WTC11 (cell line): ENCODE results near the gene ADAMTS15. TPM values are rescaled to one million over a fixed set of nuclear protein-coding genes. Genes with fewer than 3 reads are reported as not detected.

ENCODE experiments used
- ATAC-seq: fragments of 200-7000 bp; cut with Tn5 transposase; 2 replicates; pipeline ENCODE4 v1.10.0; 2021; ENCODE audit warnings: mild to moderate bottlenecking, moderate library complexity
- CTCF ChIA-PET: fragments of 300-600 bp; sonication (Branson Sonifier 250); formaldehyde crosslinking; loops from one replicate; lab custom pipeline; 2021; ENCODE audit warnings: antibody characterized with exemption; lab: Charles Lee
- POLR2A ChIA-PET: fragments of 350-600 bp; sonication (Branson Sonifier 250); formaldehyde crosslinking; loops from one replicate; lab custom pipeline; 2021; ENCODE audit warnings: antibody characterized with exemption; lab: Charles Lee
- DNase-seq: peaks from one replicate; pipeline ENCODE4 v3.0.0; 2021; ENCODE audit warnings: low spot score
- H3K27ac Mint-ChIP-seq: 2 replicates; pipeline ENCODE4 v1.8.0; 2021; ENCODE audit warnings: mixed read lengths
- H3K27me3 Mint-ChIP-seq: 2 replicates; pipeline ENCODE4 v1.8.0; 2021; ENCODE audit warnings: low read depth, mild to moderate bottlenecking, moderate library complexity, mixed read lengths
- H3K36me3 Mint-ChIP-seq: 2 replicates; pipeline ENCODE4 v1.8.0; 2021; ENCODE audit warnings: mixed read lengths
- H3K4me1 Mint-ChIP-seq: 2 replicates; pipeline ENCODE4 v1.8.0; 2022; ENCODE audit warnings: mixed read lengths
- H3K4me3 Mint-ChIP-seq: 2 replicates; pipeline ENCODE4 v1.8.0; 2021; ENCODE audit warnings: mild to moderate bottlenecking, moderate library complexity, mixed read lengths
- H3K9me3 Mint-ChIP-seq: 2 replicates; pipeline ENCODE4 v1.8.0; 2021; ENCODE audit warnings: mixed read lengths
- ATF1 ChIP-seq: sonication (generic); formaldehyde crosslinking; IDR thresholded peaks from 2 replicates; pipeline ENCODE4 v1.8.1; 2023; ENCODE audit warnings: mild to moderate bottlenecking, moderate library complexity, missing genetic modification reagents
- CREM ChIP-seq: sonication (generic); formaldehyde crosslinking; IDR thresholded peaks from 2 replicates; pipeline ENCODE4 v1.8.1; 2022; ENCODE audit warnings: mild to moderate bottlenecking, missing genetic modification reagents, moderate library complexity
- FOXK1 ChIP-seq: sonication (generic); formaldehyde crosslinking; IDR thresholded peaks from 2 replicates; pipeline ENCODE4 v1.8.0; 2022; ENCODE audit warnings: mild to moderate bottlenecking, moderate library complexity, missing genetic modification reagents
- FOXP1 ChIP-seq: sonication (generic); formaldehyde crosslinking; IDR thresholded peaks from 2 replicates; pipeline ENCODE4 v1.8.0; 2022; ENCODE audit warnings: missing genetic modification reagents, mild to moderate bottlenecking, moderate library complexity, borderline replicate concordance
- HMGA2 ChIP-seq: fragments of 250-450 bp; sonication (Bioruptor Pico); IDR thresholded peaks from 2 replicates; pipeline ENCODE4 v1.4.0; 2021; ENCODE audit warnings: mild to moderate bottlenecking, moderate library complexity
- IRF2 ChIP-seq: sonication (generic); formaldehyde crosslinking; IDR thresholded peaks from 2 replicates; pipeline ENCODE4 v1.8.0; 2022; ENCODE audit warnings: low read depth, missing genetic modification reagents, borderline replicate concordance
- JAZF1 ChIP-seq: fragments of 250-450 bp; sonication (Bioruptor Pico); IDR thresholded peaks from 2 replicates; pipeline ENCODE4 v1.9.0; 2021; ENCODE audit warnings: moderate library complexity, mild to moderate bottlenecking, inconsistent platforms
- NR1H2 ChIP-seq: sonication (generic); formaldehyde crosslinking; IDR thresholded peaks from 2 replicates; pipeline ENCODE4 v1.9.0; 2021; ENCODE audit warnings: mild to moderate bottlenecking, moderate library complexity, missing genetic modification reagents
- NR2C2 ChIP-seq: sonication (generic); formaldehyde crosslinking; IDR thresholded peaks from 2 replicates; pipeline ENCODE4 v1.8.0; 2022; ENCODE audit warnings: mild to moderate bottlenecking, missing genetic modification reagents
- RORB ChIP-seq: fragments of 250-450 bp; sonication (Bioruptor Pico); IDR thresholded peaks from 2 replicates; pipeline ENCODE4 v1.9.0; 2021; ENCODE audit warnings: mild to moderate bottlenecking
- SP1 ChIP-seq: sonication (generic); formaldehyde crosslinking; conservative IDR thresholded peaks from 2 replicates; pipeline ENCODE4 v1.8.1; 2022; ENCODE audit warnings: missing genetic modification reagents
- ZBTB21 ChIP-seq: sonication (generic); formaldehyde crosslinking; IDR thresholded peaks from 2 replicates; pipeline ENCODE4 v1.8.1; 2023; ENCODE audit warnings: mild to moderate bottlenecking, missing genetic modification reagents, borderline replicate concordance
- ZNF263 ChIP-seq: sonication (generic); formaldehyde crosslinking; IDR thresholded peaks from 2 replicates; pipeline ENCODE4 v1.8.1; 2022; ENCODE audit warnings: low read depth, mild to moderate bottlenecking, moderate library complexity, missing genetic modification reagents
- total RNA-seq: library from RNA; stranded (reverse); gene quantifications from 3 replicates; pipeline ENCODE4 v1.2.3, GENCODE V29; 2021
- TF ChIP-seq, protein P1 (sequence below): sonication (generic); formaldehyde crosslinking; IDR thresholded peaks from 2 replicates; pipeline ENCODE4 v1.8.1; 2023; ENCODE audit warnings: mild to moderate bottlenecking, moderate library complexity, missing genetic modification reagents
- TF ChIP-seq, protein P2 (sequence below): sonication (generic); formaldehyde crosslinking; IDR thresholded peaks from 2 replicates; pipeline ENCODE4 v1.8.1; 2022; ENCODE audit warnings: low read depth, mild to moderate bottlenecking, moderate library complexity, missing genetic modification reagents, borderline replicate concordance
- TF ChIP-seq, protein P3 (sequence below): sonication (generic); formaldehyde crosslinking; IDR thresholded peaks from 2 replicates; pipeline ENCODE4 v1.8.0; 2023; ENCODE audit warnings: mild to moderate bottlenecking, missing genetic modification reagents
- TF ChIP-seq, protein P4 (sequence below): sonication (generic); formaldehyde crosslinking; IDR thresholded peaks from 2 replicates; pipeline ENCODE4 v1.8.1; 2022; ENCODE audit warnings: mild to moderate bottlenecking, moderate library complexity, missing genetic modification reagents
- TF ChIP-seq, protein P5 (sequence below): fragments of 250-450 bp; sonication (Bioruptor Pico); IDR thresholded peaks from 2 replicates; pipeline ENCODE4 v1.8.0; 2021; ENCODE audit warnings: mild to moderate bottlenecking
- TF ChIP-seq, protein P6 (sequence below): fragments of 200-600 bp; IDR thresholded peaks from 2 replicates; pipeline ENCODE4 v1.8.0; 2022; ENCODE audit warnings: antibody characterized with exemption
- TF ChIP-seq, protein P7 (sequence below): sonication (generic); formaldehyde crosslinking; IDR thresholded peaks from 2 replicates; pipeline ENCODE4 v1.8.0; 2022; ENCODE audit warnings: mild to moderate bottlenecking, missing genetic modification reagents

The ADAMTS15 gene
- total RNA-seq, 1 experiment from 2014 or later = 3.7 TPM

DNA sequence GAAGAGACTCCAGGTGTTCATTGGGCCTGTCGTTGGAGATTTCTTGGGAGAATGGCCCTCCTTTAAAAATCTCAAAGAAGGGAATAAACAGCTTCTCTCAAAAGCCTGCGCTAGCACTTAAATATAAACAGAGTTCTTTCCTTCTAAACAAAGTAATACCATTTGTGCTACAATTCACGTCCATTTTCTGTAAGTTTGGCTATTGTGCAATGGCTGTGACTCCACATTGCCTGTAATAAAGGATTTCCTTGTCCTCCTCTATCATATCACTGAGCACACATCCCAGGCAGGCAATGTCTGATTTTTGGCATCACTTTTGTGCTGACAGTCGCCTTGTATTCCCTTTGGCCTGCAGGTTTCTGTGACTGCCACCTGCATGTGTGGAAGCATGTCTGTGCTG is 15.1 kb upstream of the ADAMTS15 start:
- no peak for ATAC-seq
- DNase-seq = no peak
- Mint-ChIP-seq H3K4me3 (no peak overlapping the region), H3K27ac (no peak overlapping the region), H3K4me1 (peaks cover 13% of the 10 kb centered on the region), H3K9me3 (no peaks in the 10 kb centered on the region), H3K27me3 (peaks cover 27% of the 10 kb centered on the region), H3K36me3 (no peaks in the 10 kb centered on the region)
- TF ChIP-seq, protein P1, sequence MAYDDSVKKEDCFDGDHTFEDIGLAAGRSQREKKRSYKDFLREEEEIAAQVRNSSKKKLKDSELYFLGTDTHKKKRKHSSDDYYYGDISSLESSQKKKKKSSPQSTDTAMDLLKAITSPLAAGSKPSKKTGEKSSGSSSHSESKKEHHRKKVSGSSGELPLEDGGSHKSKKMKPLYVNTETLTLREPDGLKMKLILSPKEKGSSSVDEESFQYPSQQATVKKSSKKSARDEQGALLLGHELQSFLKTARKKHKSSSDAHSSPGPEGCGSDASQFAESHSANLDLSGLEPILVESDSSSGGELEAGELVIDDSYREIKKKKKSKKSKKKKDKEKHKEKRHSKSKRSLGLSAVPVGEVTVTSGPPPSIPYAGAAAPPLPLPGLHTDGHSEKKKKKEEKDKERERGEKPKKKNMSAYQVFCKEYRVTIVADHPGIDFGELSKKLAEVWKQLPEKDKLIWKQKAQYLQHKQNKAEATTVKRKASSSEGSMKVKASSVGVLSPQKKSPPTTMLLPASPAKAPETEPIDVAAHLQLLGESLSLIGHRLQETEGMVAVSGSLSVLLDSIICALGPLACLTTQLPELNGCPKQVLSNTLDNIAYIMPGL (CRISPR knock-in tag) = no peak
- no peak for TF ChIP-seq FOXK1
- no peak for TF ChIP-seq CREM (CRISPR knock-in tag)
- TF ChIP-seq, protein P2, sequence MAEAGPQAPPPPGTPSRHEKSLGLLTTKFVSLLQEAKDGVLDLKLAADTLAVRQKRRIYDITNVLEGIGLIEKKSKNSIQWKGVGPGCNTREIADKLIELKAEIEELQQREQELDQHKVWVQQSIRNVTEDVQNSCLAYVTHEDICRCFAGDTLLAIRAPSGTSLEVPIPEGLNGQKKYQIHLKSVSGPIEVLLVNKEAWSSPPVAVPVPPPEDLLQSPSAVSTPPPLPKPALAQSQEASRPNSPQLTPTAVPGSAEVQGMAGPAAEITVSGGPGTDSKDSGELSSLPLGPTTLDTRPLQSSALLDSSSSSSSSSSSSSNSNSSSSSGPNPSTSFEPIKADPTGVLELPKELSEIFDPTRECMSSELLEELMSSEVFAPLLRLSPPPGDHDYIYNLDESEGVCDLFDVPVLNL (CRISPR knock-in tag) = no peak
- no peak for TF ChIP-seq FOXP1 (CRISPR knock-in tag)
- no peak for TF ChIP-seq ZBTB21 (CRISPR knock-in tag)
- TF ChIP-seq RORB = no peak
- TF ChIP-seq HMGA2 (CRISPR knock-in tag) = no peak
- TF ChIP-seq JAZF1 (CRISPR knock-in tag) = no peak
- no peak for TF ChIP-seq ATF1 (CRISPR knock-in tag)
- no peak for TF ChIP-seq SP1
- TF ChIP-seq, protein P3, sequence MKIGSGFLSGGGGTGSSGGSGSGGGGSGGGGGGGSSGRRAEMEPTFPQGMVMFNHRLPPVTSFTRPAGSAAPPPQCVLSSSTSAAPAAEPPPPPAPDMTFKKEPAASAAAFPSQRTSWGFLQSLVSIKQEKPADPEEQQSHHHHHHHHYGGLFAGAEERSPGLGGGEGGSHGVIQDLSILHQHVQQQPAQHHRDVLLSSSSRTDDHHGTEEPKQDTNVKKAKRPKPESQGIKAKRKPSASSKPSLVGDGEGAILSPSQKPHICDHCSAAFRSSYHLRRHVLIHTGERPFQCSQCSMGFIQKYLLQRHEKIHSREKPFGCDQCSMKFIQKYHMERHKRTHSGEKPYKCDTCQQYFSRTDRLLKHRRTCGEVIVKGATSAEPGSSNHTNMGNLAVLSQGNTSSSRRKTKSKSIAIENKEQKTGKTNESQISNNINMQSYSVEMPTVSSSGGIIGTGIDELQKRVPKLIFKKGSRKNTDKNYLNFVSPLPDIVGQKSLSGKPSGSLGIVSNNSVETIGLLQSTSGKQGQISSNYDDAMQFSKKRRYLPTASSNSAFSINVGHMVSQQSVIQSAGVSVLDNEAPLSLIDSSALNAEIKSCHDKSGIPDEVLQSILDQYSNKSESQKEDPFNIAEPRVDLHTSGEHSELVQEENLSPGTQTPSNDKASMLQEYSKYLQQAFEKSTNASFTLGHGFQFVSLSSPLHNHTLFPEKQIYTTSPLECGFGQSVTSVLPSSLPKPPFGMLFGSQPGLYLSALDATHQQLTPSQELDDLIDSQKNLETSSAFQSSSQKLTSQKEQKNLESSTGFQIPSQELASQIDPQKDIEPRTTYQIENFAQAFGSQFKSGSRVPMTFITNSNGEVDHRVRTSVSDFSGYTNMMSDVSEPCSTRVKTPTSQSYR (CRISPR knock-in tag) = no peak
- TF ChIP-seq NR1H2 = no peak
- no peak for TF ChIP-seq NR2C2 (CRISPR knock-in tag)
- TF ChIP-seq, protein P4, sequence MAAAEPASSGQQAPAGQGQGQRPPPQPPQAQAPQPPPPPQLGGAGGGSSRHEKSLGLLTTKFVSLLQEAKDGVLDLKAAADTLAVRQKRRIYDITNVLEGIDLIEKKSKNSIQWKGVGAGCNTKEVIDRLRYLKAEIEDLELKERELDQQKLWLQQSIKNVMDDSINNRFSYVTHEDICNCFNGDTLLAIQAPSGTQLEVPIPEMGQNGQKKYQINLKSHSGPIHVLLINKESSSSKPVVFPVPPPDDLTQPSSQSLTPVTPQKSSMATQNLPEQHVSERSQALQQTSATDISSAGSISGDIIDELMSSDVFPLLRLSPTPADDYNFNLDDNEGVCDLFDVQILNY (CRISPR knock-in tag) = no peak
- TF ChIP-seq, protein P5, sequence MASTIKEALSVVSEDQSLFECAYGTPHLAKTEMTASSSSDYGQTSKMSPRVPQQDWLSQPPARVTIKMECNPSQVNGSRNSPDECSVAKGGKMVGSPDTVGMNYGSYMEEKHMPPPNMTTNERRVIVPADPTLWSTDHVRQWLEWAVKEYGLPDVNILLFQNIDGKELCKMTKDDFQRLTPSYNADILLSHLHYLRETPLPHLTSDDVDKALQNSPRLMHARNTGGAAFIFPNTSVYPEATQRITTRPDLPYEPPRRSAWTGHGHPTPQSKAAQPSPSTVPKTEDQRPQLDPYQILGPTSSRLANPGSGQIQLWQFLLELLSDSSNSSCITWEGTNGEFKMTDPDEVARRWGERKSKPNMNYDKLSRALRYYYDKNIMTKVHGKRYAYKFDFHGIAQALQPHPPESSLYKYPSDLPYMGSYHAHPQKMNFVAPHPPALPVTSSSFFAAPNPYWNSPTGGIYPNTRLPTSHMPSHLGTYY = no peak
- no peak for TF ChIP-seq IRF2 (CRISPR knock-in tag)
- TF ChIP-seq, protein P6, sequence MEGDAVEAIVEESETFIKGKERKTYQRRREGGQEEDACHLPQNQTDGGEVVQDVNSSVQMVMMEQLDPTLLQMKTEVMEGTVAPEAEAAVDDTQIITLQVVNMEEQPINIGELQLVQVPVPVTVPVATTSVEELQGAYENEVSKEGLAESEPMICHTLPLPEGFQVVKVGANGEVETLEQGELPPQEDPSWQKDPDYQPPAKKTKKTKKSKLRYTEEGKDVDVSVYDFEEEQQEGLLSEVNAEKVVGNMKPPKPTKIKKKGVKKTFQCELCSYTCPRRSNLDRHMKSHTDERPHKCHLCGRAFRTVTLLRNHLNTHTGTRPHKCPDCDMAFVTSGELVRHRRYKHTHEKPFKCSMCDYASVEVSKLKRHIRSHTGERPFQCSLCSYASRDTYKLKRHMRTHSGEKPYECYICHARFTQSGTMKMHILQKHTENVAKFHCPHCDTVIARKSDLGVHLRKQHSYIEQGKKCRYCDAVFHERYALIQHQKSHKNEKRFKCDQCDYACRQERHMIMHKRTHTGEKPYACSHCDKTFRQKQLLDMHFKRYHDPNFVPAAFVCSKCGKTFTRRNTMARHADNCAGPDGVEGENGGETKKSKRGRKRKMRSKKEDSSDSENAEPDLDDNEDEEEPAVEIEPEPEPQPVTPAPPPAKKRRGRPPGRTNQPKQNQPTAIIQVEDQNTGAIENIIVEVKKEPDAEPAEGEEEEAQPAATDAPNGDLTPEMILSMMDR = no peak
- TF ChIP-seq, protein P7, sequence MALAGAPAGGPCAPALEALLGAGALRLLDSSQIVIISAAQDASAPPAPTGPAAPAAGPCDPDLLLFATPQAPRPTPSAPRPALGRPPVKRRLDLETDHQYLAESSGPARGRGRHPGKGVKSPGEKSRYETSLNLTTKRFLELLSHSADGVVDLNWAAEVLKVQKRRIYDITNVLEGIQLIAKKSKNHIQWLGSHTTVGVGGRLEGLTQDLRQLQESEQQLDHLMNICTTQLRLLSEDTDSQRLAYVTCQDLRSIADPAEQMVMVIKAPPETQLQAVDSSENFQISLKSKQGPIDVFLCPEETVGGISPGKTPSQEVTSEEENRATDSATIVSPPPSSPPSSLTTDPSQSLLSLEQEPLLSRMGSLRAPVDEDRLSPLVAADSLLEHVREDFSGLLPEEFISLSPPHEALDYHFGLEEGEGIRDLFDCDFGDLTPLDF (CRISPR knock-in tag) = no peak
- TF ChIP-seq ZNF263 (CRISPR knock-in tag) = no peak
- ChIA-PET POLR2A (no interaction called here), CTCF (interaction anchor here (0.7 to 9.2 kb wide), 7 partner anchors 8 to 429 kb away, joined by 3 to 152 read pairs (median 4); no protein-coding TSS in a partner anchor)
